Measurements from ENCODE around the gene ADCY3.
A peak's percentile ranks its signal among the peaks of the same experiment; 100 is the strongest.

Gene ADCY3

DNA sequence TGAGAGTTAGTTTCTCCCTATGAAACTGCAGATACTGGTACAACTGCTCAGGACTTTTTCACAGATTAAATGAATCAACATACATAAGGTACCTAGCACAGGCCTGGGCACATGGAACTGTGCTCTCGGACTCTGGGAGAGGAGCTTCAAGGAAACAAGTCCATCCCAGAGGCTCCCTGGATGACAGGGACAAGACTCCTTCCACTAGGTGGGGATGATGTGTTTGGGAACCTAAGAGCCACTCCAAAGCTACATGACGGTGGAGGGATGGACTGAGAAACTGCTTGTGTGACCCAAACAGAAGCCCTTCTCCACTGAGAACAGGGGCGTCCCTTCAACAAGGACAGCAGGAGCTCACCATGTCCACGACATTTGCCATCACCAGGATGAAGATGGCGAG, 89.7 kb downstream of the ADCY3 start:
- TF ChIP-seq, protein P1, sequence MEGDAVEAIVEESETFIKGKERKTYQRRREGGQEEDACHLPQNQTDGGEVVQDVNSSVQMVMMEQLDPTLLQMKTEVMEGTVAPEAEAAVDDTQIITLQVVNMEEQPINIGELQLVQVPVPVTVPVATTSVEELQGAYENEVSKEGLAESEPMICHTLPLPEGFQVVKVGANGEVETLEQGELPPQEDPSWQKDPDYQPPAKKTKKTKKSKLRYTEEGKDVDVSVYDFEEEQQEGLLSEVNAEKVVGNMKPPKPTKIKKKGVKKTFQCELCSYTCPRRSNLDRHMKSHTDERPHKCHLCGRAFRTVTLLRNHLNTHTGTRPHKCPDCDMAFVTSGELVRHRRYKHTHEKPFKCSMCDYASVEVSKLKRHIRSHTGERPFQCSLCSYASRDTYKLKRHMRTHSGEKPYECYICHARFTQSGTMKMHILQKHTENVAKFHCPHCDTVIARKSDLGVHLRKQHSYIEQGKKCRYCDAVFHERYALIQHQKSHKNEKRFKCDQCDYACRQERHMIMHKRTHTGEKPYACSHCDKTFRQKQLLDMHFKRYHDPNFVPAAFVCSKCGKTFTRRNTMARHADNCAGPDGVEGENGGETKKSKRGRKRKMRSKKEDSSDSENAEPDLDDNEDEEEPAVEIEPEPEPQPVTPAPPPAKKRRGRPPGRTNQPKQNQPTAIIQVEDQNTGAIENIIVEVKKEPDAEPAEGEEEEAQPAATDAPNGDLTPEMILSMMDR (IDR thresholded peaks at IDR 0.05; ENCODE audit: borderline replicate concordance, insufficient read depth, low read depth, low read length), result no peak

DNA sequence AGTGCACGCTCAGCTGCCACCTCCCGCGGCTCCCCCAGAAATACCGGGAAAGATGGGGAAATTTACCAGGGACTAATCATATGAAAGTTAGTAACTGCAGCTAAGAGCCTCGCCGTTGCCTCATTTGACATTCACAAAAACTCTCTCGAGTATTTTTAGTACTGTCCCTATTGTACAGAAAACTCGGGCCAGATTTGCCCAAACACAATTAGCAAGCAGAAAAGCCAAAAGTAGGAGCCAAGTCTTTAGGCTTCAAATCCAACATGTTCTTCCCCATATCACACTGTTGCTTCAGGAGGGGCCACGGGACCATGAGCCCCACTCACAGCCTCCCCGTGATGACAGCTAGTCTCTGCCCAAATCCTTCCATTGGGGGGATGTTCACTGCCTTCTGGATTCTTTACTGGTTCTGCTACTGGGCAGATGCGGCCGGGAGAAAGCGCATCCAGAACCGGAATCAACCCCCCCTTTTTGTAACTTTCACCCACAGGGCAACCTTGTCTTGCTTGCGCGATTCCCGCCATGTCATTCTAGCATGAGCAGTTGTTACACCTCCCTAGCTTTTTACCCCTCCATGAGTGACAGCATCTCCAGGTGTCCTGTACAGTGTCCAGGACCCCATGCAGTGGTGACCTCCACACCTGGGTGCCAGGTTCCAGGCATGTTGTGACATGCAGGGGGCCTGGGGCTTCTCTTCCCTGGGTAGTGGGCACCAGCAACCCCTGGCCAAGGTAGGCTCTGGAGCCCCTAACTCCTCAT, 91.6 kb downstream of the ADCY3 start:
- TF ChIP-seq, protein P1 (IDR thresholded peaks at IDR 0.05; ENCODE audit: borderline replicate concordance, insufficient read depth, low read depth, low read length), result no peak
- H3K4me3 ChIP-seq (ENCODE audit: low read depth, low read length), result no peak overlapping the region

More for the DNA sequence above, 89.7 kb downstream of the ADCY3 start:
- H3K4me3 ChIP-seq (ENCODE audit: low read depth, low read length), result no peak overlapping the region

DNA sequence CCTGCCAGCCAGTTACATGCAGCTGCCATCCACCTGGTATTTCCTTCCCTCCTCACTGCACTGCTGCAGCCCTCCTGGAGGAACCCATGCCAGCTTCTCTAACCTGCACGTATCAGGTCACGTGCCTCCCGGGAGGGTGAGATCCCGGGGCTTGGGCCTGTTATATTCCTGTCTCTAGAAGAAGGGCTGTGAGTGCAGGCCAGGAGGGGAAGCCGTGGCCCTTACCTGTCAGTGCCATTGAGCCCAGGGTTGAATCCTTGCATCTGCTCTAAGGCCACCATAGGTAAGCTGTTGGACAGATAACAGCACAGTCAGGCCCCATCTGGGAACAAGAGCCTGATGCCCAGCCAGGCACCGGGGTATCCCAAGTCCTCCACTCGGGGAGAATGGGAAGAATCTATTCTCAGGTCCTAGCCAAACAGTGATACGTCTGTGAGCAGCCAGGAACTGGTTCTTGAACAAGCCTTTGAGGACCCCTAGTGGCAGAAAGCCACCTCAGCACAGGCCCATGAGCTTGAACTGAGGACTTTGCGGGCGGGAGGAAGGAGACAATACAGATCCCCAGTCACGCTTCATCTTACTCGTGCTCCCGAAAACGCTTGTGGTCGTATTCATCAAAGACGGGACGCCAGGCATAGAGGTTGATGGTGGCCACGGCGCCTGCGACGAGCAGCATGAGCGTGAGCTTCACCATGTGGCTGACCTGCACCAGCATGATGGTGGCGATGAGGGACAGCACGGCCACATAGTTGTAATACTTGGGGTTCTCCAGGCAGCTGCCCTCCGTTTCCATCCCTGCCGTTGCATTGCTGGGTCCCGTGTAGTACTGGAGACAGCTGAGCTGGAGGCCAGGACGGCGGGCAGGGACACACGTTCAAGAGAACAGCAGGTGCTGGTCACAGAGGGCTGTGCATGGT, 92.5 kb downstream of the ADCY3 start:
- H3K4me3 ChIP-seq (ENCODE audit: low read depth, low read length), result no peak overlapping the region

DNA sequence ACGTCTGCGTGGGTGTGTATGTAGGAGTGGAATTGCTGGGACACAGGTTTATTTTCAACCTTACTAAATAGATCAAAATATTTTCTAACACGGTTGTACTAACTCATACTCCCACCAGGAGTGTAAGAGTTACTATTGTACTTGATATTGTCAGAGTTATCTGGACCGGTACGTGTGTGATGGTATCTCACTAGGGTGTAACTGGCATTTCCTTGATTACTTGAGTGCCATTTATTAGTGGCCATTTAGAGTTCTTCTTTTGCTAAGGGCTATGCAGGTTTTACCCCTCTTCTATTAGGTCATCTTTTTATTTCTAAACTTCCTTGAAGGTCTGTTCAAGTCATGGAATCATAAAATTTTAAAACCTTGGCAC, 93.3 kb downstream of the ADCY3 start:
- no peak overlapping the region for H3K4me3 ChIP-seq (ENCODE audit: low read depth, low read length)
- TF ChIP-seq, protein P1 (IDR thresholded peaks at IDR 0.05; ENCODE audit: borderline replicate concordance, insufficient read depth, low read depth, low read length), result no peak

More for the DNA sequence above, 92.5 kb downstream of the ADCY3 start:
- TF ChIP-seq, protein P1 (IDR thresholded peaks at IDR 0.05; ENCODE audit: borderline replicate concordance, insufficient read depth, low read depth, low read length), result peak; percentile 89

DNA sequence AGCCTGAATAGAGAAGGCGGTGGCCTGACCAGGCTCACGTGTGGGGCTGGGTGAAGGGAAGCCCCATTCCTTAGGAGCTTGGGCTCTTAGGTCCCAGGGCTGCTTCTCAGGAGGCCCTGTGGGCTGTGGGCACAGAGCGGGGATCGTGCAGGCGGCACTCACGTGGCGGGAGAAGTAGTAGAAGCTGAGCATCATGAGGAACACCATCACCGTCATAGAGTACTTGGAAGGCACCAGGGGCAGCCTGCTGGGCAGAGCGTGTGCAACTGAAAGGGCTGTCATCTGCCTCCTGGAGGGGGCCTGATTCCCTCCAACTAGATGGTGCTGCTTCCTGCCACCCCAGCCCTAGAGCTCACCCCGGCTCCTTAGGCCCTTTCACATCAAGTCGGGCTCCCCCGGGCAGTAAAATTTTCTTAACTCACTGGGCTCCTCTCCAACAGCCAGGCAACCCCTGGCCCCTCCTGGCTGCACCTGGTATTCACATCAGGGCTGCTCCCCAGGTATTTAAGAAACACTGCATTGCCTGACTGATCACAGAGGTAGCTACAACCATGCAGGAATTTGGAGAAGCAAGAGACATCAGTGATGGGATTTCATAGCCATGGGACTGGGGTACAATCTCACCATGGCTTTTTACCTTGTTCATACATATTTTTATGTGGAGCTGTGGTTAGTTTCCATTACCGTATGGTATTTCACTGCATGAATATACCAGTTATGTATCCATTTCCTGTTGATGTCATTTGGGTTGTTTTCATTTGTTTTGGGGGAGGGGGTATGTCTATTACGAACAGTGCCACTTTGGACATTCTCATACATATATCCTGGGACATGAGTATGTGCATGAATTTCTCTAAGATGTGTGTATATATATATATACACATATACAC, 93.9 kb downstream of the ADCY3 start:
- TF ChIP-seq, protein P1 (IDR thresholded peaks at IDR 0.05; ENCODE audit: borderline replicate concordance, insufficient read depth, low read depth, low read length), result no peak

DNA sequence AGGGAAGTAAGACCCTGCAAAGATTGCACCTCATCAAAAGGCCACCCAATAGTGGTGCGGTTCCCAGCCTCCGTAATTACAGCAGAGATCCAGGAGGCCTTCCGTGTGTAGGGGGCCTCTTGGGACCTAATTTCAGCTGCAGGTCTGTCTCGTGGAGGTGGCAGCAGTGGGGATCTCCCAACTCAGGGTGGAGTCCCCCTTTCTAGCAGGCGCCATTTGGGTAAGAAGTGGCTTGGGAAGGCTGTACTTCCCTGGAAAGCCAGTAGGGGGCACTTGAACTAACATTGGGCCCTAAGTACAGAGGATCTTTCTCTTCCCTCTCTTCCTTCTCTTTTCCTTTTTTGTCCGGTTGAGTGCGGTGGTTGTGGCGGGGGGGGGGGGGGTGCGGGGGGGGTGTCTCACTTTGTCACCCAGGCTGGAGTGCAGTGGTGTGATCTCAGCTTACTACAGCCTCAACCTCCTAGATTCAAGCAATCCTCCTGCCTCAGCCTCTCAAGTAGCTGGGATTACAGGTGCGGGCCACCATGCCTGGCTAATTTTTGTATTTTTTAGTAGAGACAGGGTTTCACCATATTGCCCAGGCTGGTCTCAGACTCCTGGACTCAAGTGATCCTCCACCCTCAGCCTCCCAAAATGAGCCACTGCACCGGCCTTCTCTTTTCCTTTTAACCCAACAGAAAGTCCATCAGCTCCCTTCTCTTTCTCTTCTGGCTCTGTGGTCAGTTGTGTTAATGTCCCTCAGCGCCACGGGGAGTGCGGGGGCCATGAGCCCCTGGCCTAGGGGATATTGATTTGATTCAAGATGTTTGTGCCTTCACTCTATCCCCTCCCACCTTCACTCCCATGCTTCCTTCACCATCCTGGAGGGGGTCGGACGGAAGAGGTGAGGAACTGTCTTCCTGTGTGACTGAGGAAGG, 94.8 kb downstream of the ADCY3 start:
- H3K4me3 ChIP-seq (ENCODE audit: low read depth, low read length), result no peak overlapping the region
- TF ChIP-seq, protein P1 (IDR thresholded peaks at IDR 0.05; ENCODE audit: borderline replicate concordance, insufficient read depth, low read depth, low read length), result peak; percentile 72; the same call in 1 of the 2 replicates

More for the DNA sequence above, 93.9 kb downstream of the ADCY3 start:
- no peak overlapping the region for H3K4me3 ChIP-seq (ENCODE audit: low read depth, low read length)
